K562 (cell line): ENCODE results near the gene LTBP2. TPM values are rescaled to one million over a fixed set of nuclear protein-coding genes. Genes with fewer than 3 reads are reported as not detected.
A peak's percentile ranks its signal among the peaks of the same experiment; 100 is the strongest.

Source experiments
- ATAC-seq: fragments of 200-7000 bp; cut with Tn5 transposase; 3 replicates; pipeline ENCODE4 v1.9.1; 2020; ENCODE audit warnings: moderate library complexity
- BruUV-seq: library from RNA; stranded (reverse); fragments of 400-500 nt; replicated peaks from 2 replicates; lab custom pipeline; 2021; lab: Mats Ljungman, UMichigan
- CTCF ChIA-PET: fragments of 300-600 bp; formaldehyde crosslinking; extraction: SDS; loops from one replicate; lab custom pipeline; 2021; ENCODE audit warnings: low intra/inter-chr PET ratio; lab: Yijun Ruan, JAX
- POLR2A ChIA-PET: fragments of 300-600, 350-650 bp; sonication (Branson Sonifier 250); formaldehyde crosslinking; extraction: SDS; loops from one replicate; lab custom pipeline; 2021; ENCODE audit warnings: antibody characterized with exemption, inconsistent platforms; lab: Yijun Ruan, JAX
- DNase-seq, 4 experiments: peaks; one replicate each; pipeline versions ENCODE4 v3.0.0 to v3.0.0-alpha.2; 2011 to 2018; ENCODE audit warnings: low spot score in 3 of 4, mixed read lengths in 3 of 4; ENCODE audit errors: extremely low read depth in 1 of 4
- FAIRE-seq: peaks from 2 replicates; lab custom pipeline; 2011; peaks lifted over from hg19 to GRCh38; lab: Jason Lieb, UNC
- H2AFZ ChIP-seq: 2 replicates; pipeline ENCODE4 v1.6.0; 2011; ENCODE audit warnings: low read depth, low read length, control low read depth, inconsistent platforms
- H3K27ac ChIP-seq: fragments of 200-600 bp; 3 replicates; pipeline ENCODE4 v1.8.0; 2011; ENCODE audit warnings: low read depth, mild to moderate bottlenecking, control low read depth, inconsistent platforms, low read length, moderate library complexity, mixed read lengths; ENCODE audit errors: extremely low read depth
- H3K27me3 ChIP-seq, 2 experiments: fragments of 300-600 bp in 1 of 2; 2 replicates in 1 of 2; 3 replicates in 1 of 2; pipeline versions ENCODE4 v1.6.0 to v1.8.0; 2011; ENCODE audit warnings: inconsistent platforms in 2 of 2, low read length in 2 of 2, mild to moderate bottlenecking in 1 of 2, mixed read lengths in 1 of 2, moderate library complexity in 1 of 2; ENCODE audit not compliant: control insufficient read depth in 2 of 2, insufficient read depth in 2 of 2
- H3K36me3 ChIP-seq: fragments of 300-600 bp; 3 replicates; pipeline ENCODE4 v1.8.0; 2011; ENCODE audit warnings: mild to moderate bottlenecking, low read length, inconsistent platforms; ENCODE audit not compliant: control insufficient read depth, insufficient read depth
- H3K4me1 ChIP-seq, 2 experiments: fragments of 200-600 bp in 1 of 2; replicated peaks in 1 of 2; 2 replicates in 1 of 2; 3 replicates in 1 of 2; pipeline versions ENCODE4 v1.5.1 to v1.8.0; 2011; ENCODE audit warnings: inconsistent platforms in 2 of 2, low read length in 2 of 2, mild to moderate bottlenecking in 1 of 2, mixed read lengths in 1 of 2, moderate library complexity in 1 of 2; ENCODE audit not compliant: control insufficient read depth in 2 of 2, insufficient read depth in 2 of 2
- H3K4me2 ChIP-seq: 2 replicates; pipeline ENCODE4 v1.6.1; 2011; ENCODE audit warnings: low read length, control low read depth, inconsistent platforms, mixed read lengths; ENCODE audit not compliant: insufficient read depth
- H3K4me3 ChIP-seq: fragments of 200-600 bp; sonication (generic), shearing (Covaris generic); 2 replicates; pipeline ENCODE4 v1.5.1; 2016; ENCODE audit warnings: control low read depth, inconsistent platforms
- H3K79me2 ChIP-seq: fragments of 200-600 bp; 3 replicates; pipeline ENCODE4 v1.8.0; 2011; ENCODE audit warnings: low read length, inconsistent platforms; ENCODE audit not compliant: control insufficient read depth, insufficient read depth
- H3K9ac ChIP-seq, 2 experiments: 2 replicates each; pipeline versions ENCODE4 v1.6.0 to v1.6.1; 2011; ENCODE audit warnings: low read depth in 2 of 2, low read length in 2 of 2, control low read depth in 1 of 2, inconsistent platforms in 1 of 2, mild to moderate bottlenecking in 1 of 2, mixed read lengths in 1 of 2; ENCODE audit not compliant: insufficient read depth in 1 of 2
- H3K9me1 ChIP-seq: one replicate; pipeline ENCODE4 v1.6.0; 2011; ENCODE audit warnings: inconsistent platforms, mild to moderate bottlenecking, low read length, moderate library complexity; ENCODE audit not compliant: control insufficient read depth, insufficient read depth
- H3K9me3 ChIP-seq: replicated peaks from 2 replicates; pipeline ENCODE4 v1.5.1; 2011; ENCODE audit warnings: low read depth, low read length, inconsistent platforms; ENCODE audit not compliant: control insufficient read depth, insufficient read depth
- H4K20me1 ChIP-seq: replicated peaks from 2 replicates; pipeline ENCODE4 v1.6.1; 2011; ENCODE audit warnings: low read length, inconsistent platforms, mixed read lengths; ENCODE audit not compliant: control insufficient read depth, insufficient read depth
- BDP1 ChIP-seq: IDR thresholded peaks from 3 replicates; pipeline ENCODE4 v1.6.1; 2011; ENCODE audit not compliant: insufficient read length, insufficient read depth
- ETV5 ChIP-seq: sonication (generic); formaldehyde crosslinking; IDR thresholded peaks from 2 replicates; pipeline ENCODE4 v1.4.0; 2020; ENCODE audit warnings: low read depth, mild to moderate bottlenecking, missing genetic modification reagents
- GABPB1 ChIP-seq: sonication (generic); formaldehyde crosslinking; IDR thresholded peaks from 2 replicates; pipeline ENCODE4 v1.8.0; 2022; ENCODE audit warnings: mild to moderate bottlenecking, missing genetic modification reagents
- HDAC6 ChIP-seq: IDR thresholded peaks from 2 replicates; pipeline ENCODE4 v1.6.1; 2012; ENCODE audit warnings: low read depth, mild to moderate bottlenecking, control low read depth, inconsistent platforms, low read length, moderate library complexity
- HNRNPUL1 ChIP-seq: fragments of 200-400 bp; formaldehyde crosslinking; IDR thresholded peaks from 2 replicates; pipeline ENCODE4 v1.6.1; 2017; ENCODE audit warnings: low read length
- SMARCB1 ChIP-seq: IDR thresholded peaks from 2 replicates; pipeline ENCODE4 v1.6.1; 2011; ENCODE audit warnings: improper control_type of control experiment, low read depth; ENCODE audit not compliant: insufficient read length
- SMARCC2 ChIP-seq: fragments of 450-650 bp; IDR thresholded peaks from 2 replicates; pipeline ENCODE4 v1.6.1; 2017; ENCODE audit warnings: antibody characterized with exemption, moderate library complexity, mild to moderate bottlenecking, low read depth
- WHSC1 ChIP-seq: IDR thresholded peaks from one replicate; pipeline ENCODE4 v1.6.1; 2012; ENCODE audit warnings: low read length, control low read depth, inconsistent platforms
- ZNF212 ChIP-seq: fragments of 450-650 bp; formaldehyde crosslinking; IDR thresholded peaks from 2 replicates; pipeline ENCODE4 v1.4.0; 2020; ENCODE audit warnings: mild to moderate bottlenecking
- ZNF445 ChIP-seq: fragments of 250-450 bp; sonication (Bioruptor Pico); IDR thresholded peaks from 2 replicates; pipeline ENCODE4 v1.4.0; 2020; ENCODE audit warnings: low read depth, mild to moderate bottlenecking, moderate library complexity
- ZNF512 ChIP-seq: IDR thresholded peaks from 2 replicates; pipeline ENCODE4 v1.6.1; 2016; ENCODE audit warnings: missing genetic modification characterization, missing compliant biosample characterization
- WGBS: fragments of 100-300 bp; shearing (Covaris generic); methylation state at CpG from one replicate; pipeline ENCODE4 v1.1.6; 2016; ENCODE audit warnings: low coverage, mixed read lengths; ENCODE audit not compliant: insufficient coverage; ENCODE audit errors: missing lambda C conversion rate; 5-methylcytosine and 5-hydroxymethylcytosine counted together
- in situ Hi-C: fragments of 300-500 bp; cut with MboI; formaldehyde crosslinking; loops from 4 replicates; pipeline ENCODE4 v1.15.0; 2018; ENCODE audit warnings: inconsistent platforms, mixed read lengths
- intact Hi-C: fragments of 100-400 bp; cut with micrococcal nuclease; formaldehyde crosslinking; loops from 2 replicates; pipeline ENCODE4 v1.14.2; 2022
- polyA plus RNA-seq, 8 experiments: library from polyadenylated mRNA; depleted of rRNA in 4 of 8; stranded (reverse) in 5 of 8; unstranded in 3 of 8; fragments of >200 nt; fragmentation: Nextera tagmentation in 2 of 8; fragmentation: Illumina TruSeq in 1 of 8; extraction: Ambion mirVana in 2 of 8; extraction: Trizol in 1 of 8; gene quantifications; 2 replicates each; pipeline versions ENCODE4 v1.2.1 to v1.2.3, GENCODE V29; 2011 to 2014; ENCODE audit warnings: inconsistent platforms in 1 of 8, missing spikeins in 1 of 8
- total RNA-seq, 7 experiments: library from RNA; depleted of rRNA in 6 of 7; stranded (reverse); fragments of >200 nt in 6 of 7; fragmentation: Illumina TruSeq in 2 of 7; extraction: Trizol in 2 of 7; gene quantifications; 2 replicates each; pipeline versions ENCODE4 v1.2.1 to v1.2.3, GENCODE V29; 2011 to 2021; ENCODE audit warnings: low replicate concordance in 1 of 7
- TF ChIP-seq, protein P1 (sequence below): fragments of 250-450 bp; sonication (Bioruptor Pico); IDR thresholded peaks from 2 replicates; pipeline ENCODE4 v1.5.0; 2021

LTBP2 gene
- total and polyA plus RNA-seq, 9 of the 15 experiments (the other 6 are each of a cell fraction or from before 2014, with no cell fraction given) = under 0.01 to 0.18 (median 0.03) TPM; not detected in 3

- Histone ChIP-seq H3K4me2 (no peak overlapping the region), H3K4me1 (no peaks in the 10 kb centered on the region; a peak in 2 of 5 replicates), H3K4me3 (no peak overlapping the region), H2AFZ (no peak overlapping the region), H4K20me1 (no peaks in the 10 kb centered on the region), H3K36me3 (no peaks in the 10 kb centered on the region)
- POLR2A ChIA-PET = no interaction called here
- peak in 1 of 4 experiments; percentile 13 for DNase-seq
- in situ Hi-C loops = no loop called here
- 19% methylated on average over 3 of the region's 3 CpGs for WGBS
- no peak for TF ChIP-seq GABPB1
- no peak for TF ChIP-seq ETV5 (CRISPR knock-in tag)
- TF ChIP-seq, all 486 proteins: peak for 0
- no peaks in the 10 kb centered on the region for H3K9me3 ChIP-seq
- no peaks in the 10 kb centered on the region for H3K9me1 ChIP-seq
- H3K79me2 ChIP-seq = no peaks in the 10 kb centered on the region
- no TSS peak for BruUV-seq
- ATAC-seq (no peak), FAIRE-seq (no peak)
- no peak overlapping the region for H3K9ac ChIP-seq
- CTCF ChIA-PET = no interaction called here
- H3K27ac ChIP-seq = no peak overlapping the region
- intact Hi-C loops = no loop called here
- H3K27me3 ChIP-seq = peaks cover 5 to 30% of the 10 kb centered on the region in 2 experiments; a peak in 4 of 5 replicates
Measured at GRCh38 chr14:74563586-74564159, 48.4 kb downstream of the LTBP2 start.

DNA sequence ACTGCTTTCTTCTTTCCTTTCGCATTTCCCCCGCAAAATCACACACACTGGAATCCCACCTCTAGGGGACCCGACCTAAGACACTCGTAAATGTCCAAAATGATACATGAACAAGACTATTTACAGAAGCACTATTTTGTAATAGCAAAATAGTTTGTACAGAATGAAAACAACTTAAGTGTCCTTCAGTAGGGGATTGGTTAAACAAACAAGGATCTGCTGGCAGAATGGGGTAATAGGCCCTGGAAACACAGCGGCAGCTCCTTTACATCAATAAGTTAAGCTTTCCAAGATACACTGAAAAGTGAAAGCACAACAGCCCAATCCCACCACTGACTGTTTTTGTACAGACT lies 48.8 kb downstream of the LTBP2 start:
- Histone ChIP-seq H3K36me3 (no peaks in the 10 kb centered on the region), H3K9ac (no peak overlapping the region), H3K79me2 (no peaks in the 10 kb centered on the region), H3K27me3 (peaks cover 4 to 32% of the 10 kb centered on the region in 2 experiments; a peak in 4 of 5 replicates), H3K9me1 (no peaks in the 10 kb centered on the region), H3K9me3 (no peaks in the 10 kb centered on the region), H3K4me3 (no peak overlapping the region), H3K4me2 (no peak overlapping the region), H3K4me1 (no peaks in the 10 kb centered on the region; a peak in 2 of 5 replicates), H3K27ac (no peak overlapping the region), H2AFZ (peak overlapping the region; percentile 30; the same call in 1 of the 2 replicates), H4K20me1 (no peaks in the 10 kb centered on the region)
- ChIA-PET POLR2A (no interaction called here), CTCF (no interaction called here)
- intact Hi-C loops = no loop called here
- no peak for ATAC-seq
- no peak for FAIRE-seq
- in situ Hi-C loops = no loop called here
- BruUV-seq = no TSS peak
- 14% methylated on average over 5 of the region's 5 CpGs for WGBS
- TF ChIP-seq ZNF512 (tag) = no peak
- no peak for TF ChIP-seq HNRNPUL1
- no peak for TF ChIP-seq ZNF212 (CRISPR knock-in tag)
- no peak for TF ChIP-seq SMARCB1
- no peak for TF ChIP-seq SMARCC2
- no peak for TF ChIP-seq ZNF445
- no peak for TF ChIP-seq HDAC6
- TF ChIP-seq WHSC1 = no peak
- TF ChIP-seq BDP1 = no peak
- TF ChIP-seq, protein P1, sequence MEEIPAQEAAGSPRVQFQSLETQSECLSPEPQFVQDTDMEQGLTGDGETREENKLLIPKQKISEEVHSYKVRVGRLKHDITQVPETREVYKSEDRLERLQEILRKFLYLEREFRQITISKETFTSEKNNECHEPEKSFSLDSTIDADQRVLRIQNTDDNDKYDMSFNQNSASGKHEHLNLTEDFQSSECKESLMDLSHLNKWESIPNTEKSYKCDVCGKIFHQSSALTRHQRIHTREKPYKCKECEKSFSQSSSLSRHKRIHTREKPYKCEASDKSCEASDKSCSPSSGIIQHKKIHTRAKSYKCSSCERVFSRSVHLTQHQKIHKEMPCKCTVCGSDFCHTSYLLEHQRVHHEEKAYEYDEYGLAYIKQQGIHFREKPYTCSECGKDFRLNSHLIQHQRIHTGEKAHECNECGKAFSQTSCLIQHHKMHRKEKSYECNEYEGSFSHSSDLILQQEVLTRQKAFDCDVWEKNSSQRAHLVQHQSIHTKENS (CRISPR knock-in tag) = no peak
- no peak for DNase-seq
